CD4-positive, alpha-beta T cell treated with Interferon alpha-2 for 1 hour (primary cell): ENCODE results near the gene BMPER.
"Not testable (repeated sequence)": the region's sequence is repeated elsewhere in the genome, so short reads cannot be mapped to it uniquely, and the experiment has no call there.

Experiments
- DNase-seq, 2 donors: peaks; one replicate each; pipeline ENCODE4 v3.0.0-alpha.2; 2020 to 2022

BMPER gene

DNA sequence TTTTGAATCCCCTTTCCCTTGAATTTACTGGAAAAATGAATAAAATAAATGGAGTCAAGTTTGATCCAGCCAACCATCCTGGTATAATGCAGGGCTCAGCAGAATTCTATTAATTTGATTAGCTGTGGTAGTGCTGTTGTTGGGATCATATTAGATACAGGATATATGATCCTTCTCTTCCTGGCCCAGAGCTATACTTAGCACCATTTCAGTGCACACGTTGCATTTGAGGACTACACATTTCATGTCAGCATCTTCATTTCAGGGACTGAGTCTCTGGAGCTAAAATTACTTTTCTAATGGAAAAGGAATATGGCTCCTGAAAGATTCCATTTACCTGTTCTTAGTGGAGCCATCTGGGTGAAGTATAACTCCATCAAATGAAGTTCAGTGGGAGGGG, 240.3 kb downstream of the BMPER start:
- DNase-seq: no peak

GRCh38 chr7:34153656-34154270, 248.4 kb downstream of the BMPER start:
- DNase-seq: no peak

- DNase-seq: no peak
These were observed 250.0 kb downstream of the BMPER start for GRCh38 chr7:34155220-34155908.

DNA sequence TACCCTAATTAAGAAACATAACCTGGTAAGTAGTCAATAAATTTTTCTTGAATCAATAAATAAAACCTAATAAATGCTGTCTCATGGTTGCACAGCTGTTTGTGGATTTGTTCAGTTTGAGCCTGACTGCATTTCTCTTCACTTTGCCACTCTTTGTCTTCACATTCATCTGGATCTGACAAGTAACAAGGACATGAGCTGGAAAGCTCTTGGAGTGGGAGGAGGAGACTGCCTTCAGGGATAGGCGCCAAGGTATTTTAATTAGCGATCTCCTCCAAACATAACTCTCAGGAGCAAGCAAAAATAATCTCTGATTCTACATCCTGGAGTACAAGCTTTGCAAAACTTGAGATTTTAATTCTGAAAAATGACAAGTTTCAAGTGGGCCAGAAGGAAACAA, 251.0 kb downstream of the BMPER start:
- no peak for DNase-seq

GRCh38 chr7:34157137-34157536, 251.8 kb downstream of the BMPER start:
- DNase-seq: no peak

DNA sequence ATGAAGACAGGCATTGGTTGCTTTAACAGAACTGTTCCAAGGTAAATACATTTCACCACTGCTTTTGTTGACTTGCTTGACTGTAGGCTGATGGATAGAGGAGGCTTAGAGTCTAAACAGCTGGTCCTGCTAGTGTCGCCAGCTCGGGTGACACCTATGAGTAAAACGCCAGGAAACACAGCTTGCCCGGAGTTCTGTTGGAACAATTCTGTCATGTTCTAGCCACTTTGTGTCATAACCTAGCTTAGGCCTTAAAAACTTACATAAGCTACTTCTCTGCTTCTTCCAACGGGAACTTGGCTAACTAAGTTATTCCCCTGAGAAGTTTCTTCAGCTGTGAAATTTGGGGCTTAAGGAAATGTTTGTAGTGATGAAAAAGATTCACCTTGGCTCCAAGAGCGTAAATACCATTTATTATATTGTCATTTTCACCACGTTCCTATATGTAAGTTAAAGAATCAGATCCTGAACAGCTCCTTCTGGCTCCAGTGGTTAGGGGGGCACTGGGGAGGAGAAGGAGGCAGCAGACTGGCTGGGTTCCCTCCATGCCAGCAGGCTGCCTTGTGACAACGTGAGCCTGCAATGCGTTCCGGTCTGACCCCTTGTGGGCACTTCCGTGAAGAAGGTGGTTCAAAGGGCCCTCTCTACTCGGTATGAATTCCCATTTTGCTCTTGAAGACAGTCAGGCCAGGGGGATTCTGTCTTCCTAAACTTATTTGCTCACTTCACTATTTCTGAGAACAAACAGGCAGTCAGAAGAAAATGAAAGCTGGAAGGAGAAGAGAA, 253.2 kb downstream of the BMPER start:
- DNase-seq: no peak

DNA sequence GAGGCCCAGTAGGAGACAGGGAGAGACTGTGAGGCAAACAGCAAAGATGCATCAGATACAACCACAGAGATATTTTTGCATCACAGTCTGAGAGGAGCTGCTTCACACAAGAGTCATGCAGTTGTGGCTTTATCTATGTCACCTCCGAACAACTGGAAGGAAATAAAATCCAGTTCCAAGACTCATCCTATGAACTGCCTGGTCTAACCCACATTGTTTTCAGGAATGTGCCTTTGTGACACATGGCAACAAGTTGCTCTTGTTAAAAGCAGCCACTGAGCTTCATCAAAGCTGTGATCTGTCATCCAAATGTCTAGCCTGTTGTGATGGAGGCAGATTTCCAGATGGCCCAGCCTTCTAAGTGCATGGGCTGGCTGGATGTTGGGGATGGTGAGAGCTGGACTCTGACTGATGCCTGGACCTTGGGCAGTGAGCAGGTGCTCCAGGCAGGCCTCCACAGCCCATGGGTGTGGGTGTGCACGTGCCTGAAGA, 255.0 kb downstream of the BMPER start:
- no peak for DNase-seq

- no peak for DNase-seq
These were observed 256.8 kb downstream of the BMPER start for GRCh38 chr7:34162027-34162565.

- no peak for DNase-seq
These were observed 257.3 kb downstream of the BMPER start for GRCh38 chr7:34162677-34163076.

DNA sequence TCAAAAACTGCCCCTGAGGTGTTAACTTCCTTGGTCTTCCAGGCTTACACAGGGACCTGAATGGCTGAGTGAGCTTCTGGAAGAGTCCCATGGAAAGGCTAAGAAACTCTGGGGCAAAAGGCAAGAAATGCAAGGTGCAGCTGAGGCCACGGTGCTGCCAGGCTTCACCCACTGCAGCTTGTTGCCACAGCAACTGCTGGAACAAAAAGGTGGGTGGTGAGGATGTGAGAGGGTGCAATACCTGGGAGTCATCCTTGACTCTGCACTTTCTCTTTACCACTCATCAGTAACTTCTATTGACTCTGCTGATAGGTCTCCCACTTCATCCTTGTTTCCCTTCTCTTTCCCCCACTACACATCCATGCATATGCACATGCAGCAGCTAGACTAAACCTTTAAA, 258.6 kb downstream of the BMPER start:
- no peak for DNase-seq

DNA sequence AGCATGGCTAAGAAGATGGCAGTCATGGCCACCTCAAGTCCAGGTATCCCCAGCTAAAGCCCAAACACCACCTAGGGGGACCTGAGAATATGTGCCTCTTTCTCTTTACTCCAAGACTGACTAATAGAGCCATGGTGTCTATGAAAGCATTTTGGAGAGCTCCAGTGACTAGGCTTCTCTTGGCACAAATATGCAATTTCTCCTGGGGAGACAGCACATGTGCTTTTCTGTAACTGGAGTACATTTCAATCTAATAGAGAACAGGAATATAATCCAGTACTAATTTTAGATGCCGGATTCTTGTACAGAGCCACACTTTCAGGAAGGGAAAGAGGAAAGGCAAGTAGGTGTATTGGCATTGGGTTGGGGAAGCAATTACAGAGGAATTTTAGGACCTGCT, 260.1 kb downstream of the BMPER start:
- no peak for DNase-seq

GRCh38 chr7:34165927-34166550, 260.7 kb downstream of the BMPER start:
- no peak for DNase-seq

DNA sequence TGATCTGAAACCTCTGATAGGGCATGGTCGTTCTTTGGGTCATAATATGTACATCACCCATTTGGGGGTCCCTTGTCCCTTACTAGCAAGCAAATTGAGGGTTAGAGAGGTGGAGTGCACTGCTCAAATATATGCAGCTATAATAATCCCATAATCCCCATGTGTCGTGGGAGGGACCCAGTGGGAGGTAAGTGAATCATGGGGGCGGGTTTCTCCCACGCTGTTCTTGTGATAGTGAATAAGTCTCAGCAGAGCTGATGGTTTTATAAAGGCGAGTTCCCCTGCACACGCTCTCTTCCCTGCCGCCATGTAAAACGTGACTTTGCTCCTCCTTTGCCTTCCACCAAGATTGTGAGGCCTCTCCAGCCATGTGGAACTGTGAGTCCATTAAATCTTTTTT, 262.7 kb downstream of the BMPER start:
- no peak for DNase-seq

DNA sequence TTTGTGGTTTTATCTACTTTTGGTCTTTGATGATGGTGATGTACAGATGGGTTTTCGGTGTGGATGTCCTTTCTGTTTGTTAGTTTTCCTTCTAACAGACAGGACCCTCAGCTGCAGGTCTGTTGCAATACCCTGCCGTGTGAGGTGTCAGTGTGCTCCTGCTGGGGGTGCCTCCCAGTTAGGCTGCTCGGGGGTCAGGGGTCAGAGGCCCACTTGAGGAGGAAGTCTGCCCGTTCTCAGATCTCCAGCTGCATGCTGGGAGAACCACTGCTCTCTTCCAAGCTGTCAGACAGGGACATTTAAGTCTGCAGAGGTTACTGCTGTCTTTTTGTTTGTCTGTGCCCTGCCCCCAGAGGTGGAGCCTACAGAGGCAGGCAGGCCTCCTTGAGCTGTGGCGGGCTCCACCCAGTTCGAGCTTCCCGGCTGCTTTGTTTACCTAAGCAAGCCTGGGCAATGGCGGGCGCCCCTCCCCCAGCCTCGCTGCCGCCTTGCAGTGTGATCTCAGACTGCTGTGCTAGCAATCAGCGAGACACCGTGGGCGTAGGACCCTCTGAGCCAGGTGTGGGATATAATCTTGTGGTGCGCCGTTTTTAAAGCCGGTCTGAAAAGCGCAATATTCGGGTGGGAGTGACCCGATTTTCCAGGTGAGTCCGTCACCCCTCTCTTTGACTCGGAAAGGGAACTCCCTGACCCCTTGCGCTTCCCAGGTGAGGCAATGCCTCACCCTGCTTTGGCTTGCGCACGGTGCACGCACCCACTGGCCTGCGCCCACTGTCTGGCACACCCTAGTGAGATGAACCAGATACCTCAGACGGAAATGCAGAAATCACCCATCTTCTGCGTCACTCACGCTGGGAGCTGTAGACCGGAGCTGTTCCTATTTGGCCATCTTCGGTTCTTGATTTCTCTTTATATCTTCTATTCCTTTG, 269.6 kb downstream of the BMPER start:
- DNase-seq: not testable (repeated sequence)

DNA sequence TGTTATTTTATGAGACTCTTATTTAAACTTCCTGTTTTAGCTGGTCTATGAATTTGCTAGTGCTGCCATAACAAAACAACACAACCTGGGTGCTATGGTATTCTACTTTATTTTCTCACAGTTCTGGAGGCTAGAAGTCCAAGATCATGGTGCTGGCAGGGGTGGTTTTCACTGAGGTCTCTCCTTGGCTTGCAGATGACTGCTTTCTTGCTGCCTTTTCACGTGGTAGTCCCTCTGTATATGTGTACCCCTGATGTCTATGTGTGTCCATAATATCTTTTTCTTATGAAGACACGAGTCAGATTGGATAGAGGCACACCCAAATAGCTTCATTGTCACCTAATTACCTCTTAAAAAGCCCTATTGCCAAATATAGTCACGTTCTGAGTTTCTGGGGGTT, 270.5 kb downstream of the BMPER start:
- DNase-seq: no peak

- DNase-seq: no peak
These were observed 272.1 kb downstream of the BMPER start for GRCh38 chr7:34177476-34177875.

- no peak for DNase-seq
These were observed 276.1 kb downstream of the BMPER start for GRCh38 chr7:34181271-34181958.

GRCh38 chr7:34184466-34184865, 279.1 kb downstream of the BMPER start:
- DNase-seq: no peak

DNA sequence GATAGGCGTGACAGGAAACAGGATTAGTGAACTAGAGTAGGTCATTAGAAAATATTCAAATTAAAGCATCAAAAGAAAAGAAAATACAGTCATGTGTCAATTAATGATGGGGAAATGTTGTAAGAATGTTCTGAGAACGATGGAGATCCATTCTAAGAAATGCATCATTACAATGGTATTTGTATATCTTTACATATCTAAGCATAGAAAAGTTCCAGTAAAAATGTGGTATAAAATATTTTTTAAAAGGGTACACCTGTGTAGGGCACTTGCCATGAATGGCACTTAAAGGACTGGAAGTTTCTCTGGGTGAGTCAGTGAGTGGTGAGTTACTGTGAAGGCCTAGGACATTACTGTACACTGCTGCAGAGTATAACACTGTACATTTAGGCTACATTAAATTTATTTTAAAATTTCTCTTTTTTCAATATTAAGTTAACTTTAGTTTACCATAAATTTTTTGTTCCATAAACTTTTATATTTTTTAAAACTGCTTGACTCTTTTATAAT, 282.5 kb downstream of the BMPER start:
- DNase-seq: no peak

GRCh38 chr7:34189031-34189430, 283.7 kb downstream of the BMPER start:
- no peak for DNase-seq

- DNase-seq: no peak
These were observed 285.0 kb downstream of the BMPER start for GRCh38 chr7:34190299-34190698.
